GM19328 (cell line): ENCODE measurements around the gene NT5C2.
"Not testable (repeated sequence)": the region's sequence is repeated elsewhere in the genome, so short reads cannot be mapped to it uniquely, and the experiment has no call there.

ENCODE experiments used
- ATAC-seq: cut with Tn5 transposase; IDR thresholded peaks from one replicate; pipeline ENCODE4 v1.9.1; 2021; ENCODE audit warnings: mild to moderate bottlenecking, moderate library complexity; ENCODE audit not compliant: unreplicated experiment

NT5C2 gene

GRCh38 chr10:103193107-103193819, at the start of gene NT5C2:
NT5C2 (minus strand) TSS chr10:103193272; CDS start chr10:103174958, 18,314 bp downstream.
- peak; percentile 53 for ATAC-seq

- no peak for ATAC-seq
These were observed 48.4 kb upstream of the NT5C2 start for GRCh38 chr10:103241262-103242011.

GRCh38 chr10:103238506-103239252, 45.6 kb upstream of the NT5C2 start:
- no peak for ATAC-seq

GRCh38 chr10:103235775-103236174, 42.7 kb upstream of the NT5C2 start:
- ATAC-seq: no peak

- ATAC-seq: no peak
These were observed 39.9 kb upstream of the NT5C2 start for GRCh38 chr10:103232772-103233488.

- ATAC-seq: no peak
These were observed 39.1 kb upstream of the NT5C2 start for GRCh38 chr10:103232131-103232673.

GRCh38 chr10:103231047-103231551, 38.0 kb upstream of the NT5C2 start:
- ATAC-seq: no peak

GRCh38 chr10:103227416-103227815, 34.3 kb upstream of the NT5C2 start:
- ATAC-seq: no peak

- no peak for ATAC-seq
These were observed 32.9 kb upstream of the NT5C2 start for GRCh38 chr10:103225939-103226338.

GRCh38 chr10:103224721-103225120, 31.6 kb upstream of the NT5C2 start:
- not testable (repeated sequence) for ATAC-seq

- no peak for ATAC-seq
These were observed 31.1 kb upstream of the NT5C2 start for GRCh38 chr10:103224133-103224532.

GRCh38 chr10:103216362-103216761, 23.3 kb upstream of the NT5C2 start:
- not testable (repeated sequence) for ATAC-seq

GRCh38 chr10:103215601-103216000, 22.5 kb upstream of the NT5C2 start:
- no peak for ATAC-seq

GRCh38 chr10:103210262-103210661, 17.2 kb upstream of the NT5C2 start:
- ATAC-seq: not testable (repeated sequence)

- ATAC-seq: not testable (repeated sequence)
These were observed 14.6 kb upstream of the NT5C2 start for GRCh38 chr10:103207643-103208042.

- ATAC-seq: no peak
These were observed 14.1 kb upstream of the NT5C2 start for GRCh38 chr10:103207141-103207540.

- ATAC-seq: not testable (repeated sequence)
These were observed 13.6 kb upstream of the NT5C2 start for GRCh38 chr10:103206715-103207114.

- ATAC-seq: not testable (repeated sequence)
These were observed 12.3 kb upstream of the NT5C2 start for GRCh38 chr10:103205401-103205800.

- no peak for ATAC-seq
These were observed 11.5 kb upstream of the NT5C2 start for GRCh38 chr10:103204353-103205255.
